Smooth muscle cell (in vitro differentiated cells): ENCODE measurements around the gene LILRA6. TPM values are rescaled to one million over a fixed set of nuclear protein-coding genes. Genes with fewer than 3 reads are reported as not detected.

Experiments
- DNase-seq: peaks from one replicate; lab custom pipeline; 2025; ENCODE audit not compliant: unreplicated experiment; lab: John Stamatoyannopoulos, UW
- H2AFZ ChIP-seq: fragments of 200-600 bp; sonication (generic); 2 replicates; pipeline ENCODE4 v1.6.0; 2016; ENCODE audit warnings: antibody characterized with exemption, low read depth, mild to moderate bottlenecking
- H3F3A ChIP-seq: fragments of 200-600 bp; sonication (generic); 2 replicates; pipeline ENCODE4 v1.6.0; 2017; ENCODE audit warnings: antibody characterized with exemption, low read depth
- H3K27ac ChIP-seq: fragments of 200-600 bp; sonication (generic); 2 replicates; pipeline ENCODE4 v1.5.1; 2016; ENCODE audit warnings: low read depth, mild to moderate bottlenecking
- H3K27me3 ChIP-seq: fragments of 200-600 bp; sonication (generic); 2 replicates; pipeline ENCODE4 v1.6.1; 2016; ENCODE audit warnings: low read depth, mild to moderate bottlenecking
- H3K36me3 ChIP-seq: fragments of 200-600 bp; sonication (generic); 2 replicates; pipeline ENCODE4 v1.5.1; 2016; ENCODE audit warnings: low read depth
- H3K4me1 ChIP-seq: fragments of 200-600 bp; sonication (generic); 2 replicates; pipeline ENCODE4 v1.5.1; 2016; ENCODE audit warnings: low read depth
- H3K4me2 ChIP-seq: fragments of 200-600 bp; sonication (generic); 2 replicates; pipeline ENCODE4 v1.6.0; 2016; ENCODE audit warnings: mild to moderate bottlenecking
- H3K4me3 ChIP-seq: fragments of 200-600 bp; sonication (generic); 2 replicates; pipeline ENCODE4 v1.5.1; 2016; ENCODE audit warnings: mild to moderate bottlenecking
- H3K79me2 ChIP-seq: fragments of 200-600 bp; sonication (generic); 2 replicates; pipeline ENCODE4 v1.6.0; 2016; ENCODE audit warnings: low read depth, mild to moderate bottlenecking
- H3K9ac ChIP-seq: fragments of 200-600 bp; sonication (generic); 2 replicates; pipeline ENCODE4 v1.6.0; 2016; ENCODE audit warnings: low read depth
- H3K9me3 ChIP-seq: fragments of 200-600 bp; sonication (generic); replicated peaks from 2 replicates; pipeline ENCODE4 v1.5.1; 2016; ENCODE audit warnings: low read depth
- H4K20me1 ChIP-seq: fragments of 200-600 bp; sonication (generic); 2 replicates; pipeline ENCODE4 v1.6.0; 2016; ENCODE audit warnings: low read depth
- CTCF ChIP-seq: fragments of 200-600 bp; sonication (generic); IDR thresholded peaks from 2 replicates; pipeline ENCODE4 v1.5.1; 2017; ENCODE audit warnings: borderline replicate concordance, mild to moderate bottlenecking, antibody characterized with exemption; ENCODE audit not compliant: insufficient read depth, poor library complexity, severe bottlenecking
- WGBS: methylation state at CpG from one replicate; pipeline ENCODE4 v1.1.7; 2016; ENCODE audit warnings: low lambda C conversion rate; 5-methylcytosine and 5-hydroxymethylcytosine counted together
- polyA plus RNA-seq: library from polyadenylated mRNA; unstranded; fragments of >200 nt; fragmentation: Nextera tagmentation; extraction: Ambion mirVana; gene quantifications from 2 replicates; pipeline ENCODE4 v1.2.1, GENCODE V29; 2016
- total RNA-seq: library from RNA; depleted of rRNA; stranded (reverse); fragments of >200 nt; gene quantifications from 2 replicates; pipeline ENCODE4 v1.2.3, GENCODE V29; 2014

Gene LILRA6
- total and polyA plus RNA-seq, 2 experiments from 2014 or later, result not detected

DNA sequence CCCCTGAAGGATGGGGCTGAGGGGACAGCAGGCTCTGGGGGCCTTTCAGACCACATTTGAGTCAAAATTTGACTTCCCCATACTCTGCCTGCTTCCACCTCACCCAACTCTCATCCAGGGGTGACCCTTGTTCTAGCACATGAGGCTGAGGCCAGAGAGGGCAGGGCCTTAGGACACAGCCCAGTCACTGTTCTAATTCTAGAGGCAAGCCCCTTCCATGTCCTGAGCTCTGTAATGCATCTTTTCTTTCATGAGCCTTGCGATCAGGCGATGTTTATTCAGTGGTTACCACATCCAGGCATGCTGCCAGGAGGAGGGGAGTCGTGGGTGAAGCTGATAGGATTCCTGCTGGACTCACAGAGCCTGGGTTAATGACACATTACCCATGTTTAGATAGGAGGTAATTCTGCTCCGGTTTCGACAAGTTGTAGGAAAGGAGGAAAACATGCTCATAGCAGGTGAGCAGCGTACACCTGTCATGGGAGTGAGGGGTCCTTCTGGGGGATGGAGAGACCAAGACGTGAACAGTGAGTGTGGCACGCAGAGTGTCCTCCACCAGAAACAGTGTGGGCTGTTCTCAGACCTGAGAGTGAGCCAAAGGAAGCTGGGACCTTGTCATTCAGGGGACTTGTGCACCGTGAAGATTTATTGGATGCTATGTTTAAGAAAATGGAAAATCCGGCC, 32.6 kb downstream of the LILRA6 start:
- H4K20me1 ChIP-seq, result peaks cover 90% of the 10 kb centered on the region
- no peak for TF ChIP-seq CTCF
- no peaks in the 10 kb centered on the region for H3K9me3 ChIP-seq
- WGBS, result 54% methylated on average over 10 of the region's 10 CpGs
- no peak overlapping the region for H3K4me3 ChIP-seq
- H3K36me3 ChIP-seq, result no peaks in the 10 kb centered on the region
- H3K9ac ChIP-seq, result peak overlapping the region; percentile 13
- peak; percentile 48 for DNase-seq
- peaks cover 56% of the 10 kb centered on the region for H3F3A ChIP-seq
- H3K79me2 ChIP-seq, result peaks cover 23% of the 10 kb centered on the region
- peak overlapping the region; percentile 49 for H3K4me2 ChIP-seq
- H2AFZ ChIP-seq, result no peak overlapping the region
- H3K4me1 ChIP-seq, result peaks cover 6% of the 10 kb centered on the region
- no peaks in the 10 kb centered on the region for H3K27me3 ChIP-seq
- peak overlapping the region; percentile 70 for H3K27ac ChIP-seq

- Histone ChIP-seq H3K27ac (peak overlapping the region; percentile 70), H3K27me3 (no peaks in the 10 kb centered on the region), H3K9ac (peak overlapping the region; percentile 13), H3K4me1 (peaks cover 6% of the 10 kb centered on the region), H3K9me3 (no peaks in the 10 kb centered on the region), H3K79me2 (peaks cover 30% of the 10 kb centered on the region), H2AFZ (no peak overlapping the region), H3K4me3 (no peak overlapping the region), H3K36me3 (no peaks in the 10 kb centered on the region), H3F3A (peaks cover 63% of the 10 kb centered on the region), H4K20me1 (peaks cover 94% of the 10 kb centered on the region), H3K4me2 (peak overlapping the region; percentile 49)
- DNase-seq, result no peak
- no peak for TF ChIP-seq CTCF
- WGBS, result 76% methylated on average over 22 of the region's 24 CpGs
These were observed 33.4 kb downstream of the LILRA6 start for GRCh38 chr19:54209058-54209810.

DNA sequence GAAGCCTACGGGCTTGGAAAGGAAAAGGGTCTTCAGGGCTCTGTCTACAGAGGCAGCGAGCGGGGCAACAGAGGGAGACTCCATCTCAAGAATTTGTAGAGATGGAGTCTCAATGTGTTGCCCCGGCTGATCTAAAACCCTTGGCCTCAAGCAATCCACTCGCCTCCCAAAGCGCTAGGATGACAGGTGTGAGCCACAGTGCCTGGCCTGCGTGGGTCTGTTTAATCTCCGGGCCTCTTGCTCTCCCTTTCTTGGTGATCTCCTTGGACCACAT, 33.9 kb downstream of the LILRA6 start:
- DNase-seq, result no peak
- Histone ChIP-seq H3K9me3 (no peaks in the 10 kb centered on the region), H3K27ac (no peak overlapping the region), H3K4me1 (peaks cover 6% of the 10 kb centered on the region), H3K4me3 (no peak overlapping the region), H2AFZ (no peak overlapping the region), H3K4me2 (no peak overlapping the region), H3K9ac (no peak overlapping the region), H3K79me2 (peaks cover 35% of the 10 kb centered on the region), H4K20me1 (peaks cover 99% of the 10 kb centered on the region), H3K36me3 (no peaks in the 10 kb centered on the region), H3K27me3 (no peaks in the 10 kb centered on the region), H3F3A (peaks cover 66% of the 10 kb centered on the region)
- no peak for TF ChIP-seq CTCF
- 84% methylated on average over 8 of the region's 8 CpGs for WGBS
